SK-N-SH (cell line): ENCODE results near the gene CCDC127. TPM values are rescaled to one million over a fixed set of nuclear protein-coding genes. Genes with fewer than 3 reads are reported as not detected.

Experiments used
- CTCF ChIA-PET: fragments of 300-600, 350-600 bp; formaldehyde crosslinking; extraction: SDS; loops from one replicate; lab custom pipeline; 2021; lab: Yijun Ruan, JAX
- POLR2A ChIA-PET: fragments of 350-600 bp; sonication (Branson Sonifier 250); formaldehyde crosslinking; extraction: SDS; loops from one replicate; lab custom pipeline; 2020; ENCODE audit warnings: antibody characterized with exemption, inconsistent platforms; lab: Yijun Ruan, JAX
- DNase-seq: peaks from one replicate; pipeline ENCODE4 v3.0.0; 2012
- H2AFZ ChIP-seq: fragments of 200-600 bp; sonication (generic); 2 replicates; pipeline ENCODE4 v1.8.1; 2016; ENCODE audit warnings: antibody characterized with exemption, mild to moderate bottlenecking, low read depth
- H3F3A ChIP-seq: fragments of 200-600 bp; sonication (generic); replicated peaks from 2 replicates; pipeline ENCODE3; 2016; ENCODE audit warnings: antibody characterized with exemption, mild to moderate bottlenecking; ENCODE audit not compliant: insufficient read depth
- H3K27ac ChIP-seq, 2 experiments: fragments of 200-500 bp in 1 of 2; fragments of 200-600 bp in 1 of 2; sonication (Bioruptor generic) in 1 of 2; sonication (generic), shearing (Covaris generic) in 1 of 2; 2 replicates each; pipeline versions ENCODE4 v1.5.1 to v1.6.1; 2014 to 2016; ENCODE audit warnings: low read depth in 2 of 2, inconsistent platforms in 1 of 2, low read length in 1 of 2, mild to moderate bottlenecking in 1 of 2, mixed read lengths in 1 of 2
- H3K27me3 ChIP-seq: fragments of 200-600 bp; sonication (generic), shearing (Covaris generic); 2 replicates; pipeline ENCODE4 v1.6.1; 2016; ENCODE audit warnings: mixed run types; ENCODE audit not compliant: insufficient read depth
- H3K36me3 ChIP-seq, 2 experiments: fragments of 200-500 bp in 1 of 2; fragments of 200-600 bp in 1 of 2; sonication (Bioruptor generic) in 1 of 2; sonication (generic) in 1 of 2; replicated peaks in 1 of 2; 2 replicates each; pipeline versions ENCODE3 to v1.5.1; 2014 to 2016; ENCODE audit warnings: low read length in 1 of 2, mild to moderate bottlenecking in 1 of 2; ENCODE audit not compliant: insufficient read depth in 2 of 2, control insufficient read depth in 1 of 2
- H3K4me1 ChIP-seq, 2 experiments: fragments of 200-500 bp in 1 of 2; fragments of 200-600 bp in 1 of 2; sonication (Bioruptor generic) in 1 of 2; sonication (generic), shearing (Covaris generic) in 1 of 2; 2 replicates each; pipeline versions ENCODE4 v1.5.1 to v1.6.1; 2014 to 2016; ENCODE audit warnings: low read depth in 1 of 2, low read length in 1 of 2, mixed run types in 1 of 2; ENCODE audit not compliant: insufficient read depth in 2 of 2, control insufficient read depth in 1 of 2
- H3K4me2 ChIP-seq: fragments of 200-600 bp; sonication (generic), shearing (Covaris generic); 2 replicates; pipeline ENCODE4 v1.6.1; 2017; ENCODE audit warnings: mixed run types
- H3K4me3 ChIP-seq, 2 experiments: fragments of 200-500 bp in 1 of 2; fragments of 200-600 bp in 1 of 2; sonication (Bioruptor generic) in 1 of 2; sonication (generic), shearing (Covaris generic) in 1 of 2; 2 replicates each; pipeline versions ENCODE4 v1.5.1 to v1.8.1; 2014 to 2016; ENCODE audit warnings: low read depth in 2 of 2, inconsistent platforms in 1 of 2, low read length in 1 of 2, mild to moderate bottlenecking in 1 of 2, mixed read lengths in 1 of 2, moderate library complexity in 1 of 2
- H3K79me2 ChIP-seq: fragments of 200-600 bp; sonication (generic); 2 replicates; pipeline ENCODE4 v1.8.1; 2017; ENCODE audit warnings: mild to moderate bottlenecking; ENCODE audit not compliant: insufficient read depth
- H3K9ac ChIP-seq: fragments of 200-600 bp; sonication (generic); 2 replicates; pipeline ENCODE4 v1.6.1; 2017; ENCODE audit warnings: mixed run types
- H3K9me2 ChIP-seq: fragments of 200-600 bp; sonication (generic); 2 replicates; pipeline ENCODE4 v1.6.1; 2017; ENCODE audit warnings: mixed run types
- H3K9me3 ChIP-seq: fragments of 200-600 bp; sonication (generic); 2 replicates; pipeline ENCODE4 v1.6.1; 2017; ENCODE audit warnings: mixed run types, mild to moderate bottlenecking, moderate library complexity
- H4K20me1 ChIP-seq: fragments of 200-600 bp; sonication (generic); 2 replicates; pipeline ENCODE4 v1.6.1; 2017; ENCODE audit warnings: mild to moderate bottlenecking, mixed run types; ENCODE audit not compliant: insufficient read depth
- CHD2 ChIP-seq: fragments of 150-350 bp; IDR thresholded peaks from 2 replicates; pipeline ENCODE4 v1.6.1; 2018; ENCODE audit warnings: low read length; ENCODE audit not compliant: partially characterized antibody
- ELF1 ChIP-seq: IDR thresholded peaks from 2 replicates; pipeline ENCODE4 v1.4.0; 2012
- EP300 ChIP-seq, 2 experiments: IDR thresholded peaks; 2 replicates each; pipeline versions ENCODE4 v1.4.0 to v1.6.1; 2012; ENCODE audit warnings: borderline replicate concordance in 1 of 2, low read depth in 1 of 2, low read length in 1 of 2
- FOSL2 ChIP-seq: IDR thresholded peaks from 2 replicates; pipeline ENCODE4 v1.4.0; 2012; ENCODE audit warnings: low read depth, mild to moderate bottlenecking, moderate library complexity, borderline replicate concordance
- FOXJ3 ChIP-seq: sonication (generic); formaldehyde crosslinking; IDR thresholded peaks from 2 replicates; pipeline ENCODE4 v1.5.1; 2020; ENCODE audit warnings: mild to moderate bottlenecking, missing genetic modification reagents
- GABPA ChIP-seq: IDR thresholded peaks from 2 replicates; pipeline ENCODE4 v1.4.0; 2012; ENCODE audit warnings: low read depth, mild to moderate bottlenecking
- JUND ChIP-seq: IDR thresholded peaks from 2 replicates; pipeline ENCODE4 v1.4.0; 2012
- MEF2A ChIP-seq: IDR thresholded peaks from 2 replicates; pipeline ENCODE4 v1.4.0; 2012; ENCODE audit warnings: low read depth, borderline replicate concordance
- NFIC ChIP-seq: IDR thresholded peaks from 2 replicates; pipeline ENCODE4 v1.4.0; 2012; ENCODE audit warnings: borderline replicate concordance
- POLR2AphosphoS5 ChIP-seq: IDR thresholded peaks from 2 replicates; pipeline ENCODE4 v1.6.1; 2012; ENCODE audit warnings: low read depth, low read length
- RCOR1 ChIP-seq: fragments of 150-350 bp; IDR thresholded peaks from 2 replicates; pipeline ENCODE4 v1.6.1; 2017; ENCODE audit warnings: antibody characterized with exemption, low read length
- RXRA ChIP-seq: IDR thresholded peaks from 2 replicates; pipeline ENCODE4 v1.4.0; 2012; ENCODE audit warnings: low read depth, mild to moderate bottlenecking, borderline replicate concordance
- SIN3A ChIP-seq: IDR thresholded peaks from 2 replicates; pipeline ENCODE4 v1.6.1; 2012; ENCODE audit warnings: low read depth, mild to moderate bottlenecking, low read length, moderate library complexity, borderline replicate concordance
- TCF12 ChIP-seq: IDR thresholded peaks from 2 replicates; pipeline ENCODE4 v1.4.0; 2012
- WGBS: methylation state at CpG from one replicate; pipeline ENCODE4 v1.1.6; 2017; ENCODE audit warnings: low lambda C conversion rate; 5-methylcytosine and 5-hydroxymethylcytosine counted together
- polyA plus RNA-seq, 3 experiments: library from polyadenylated mRNA; depleted of rRNA; stranded (reverse); fragments of >200 nt; gene quantifications; 2 replicates each; pipeline ENCODE4 v1.2.3, GENCODE V29; 2012
- TF ChIP-seq, protein P1 (sequence below): fragments of 150-350 bp; IDR thresholded peaks from 2 replicates; pipeline ENCODE4 v1.6.1; 2017; ENCODE audit warnings: antibody characterized with exemption, low read length, low read depth, borderline replicate concordance
- TF ChIP-seq, protein P2 (sequence below): IDR thresholded peaks from 2 replicates; pipeline ENCODE4 v1.6.1; 2012; ENCODE audit warnings: mild to moderate bottlenecking, low read depth, low read length, moderate library complexity
- TF ChIP-seq, protein P3 (sequence below): IDR thresholded peaks from 2 replicates; pipeline ENCODE4 v1.4.0; 2012; ENCODE audit warnings: low read depth, borderline replicate concordance

Gene CCDC127
- polyA plus RNA-seq, 1 of the 3 experiments (the other 2 are of a cell fraction), result 3.9 TPM

DNA sequence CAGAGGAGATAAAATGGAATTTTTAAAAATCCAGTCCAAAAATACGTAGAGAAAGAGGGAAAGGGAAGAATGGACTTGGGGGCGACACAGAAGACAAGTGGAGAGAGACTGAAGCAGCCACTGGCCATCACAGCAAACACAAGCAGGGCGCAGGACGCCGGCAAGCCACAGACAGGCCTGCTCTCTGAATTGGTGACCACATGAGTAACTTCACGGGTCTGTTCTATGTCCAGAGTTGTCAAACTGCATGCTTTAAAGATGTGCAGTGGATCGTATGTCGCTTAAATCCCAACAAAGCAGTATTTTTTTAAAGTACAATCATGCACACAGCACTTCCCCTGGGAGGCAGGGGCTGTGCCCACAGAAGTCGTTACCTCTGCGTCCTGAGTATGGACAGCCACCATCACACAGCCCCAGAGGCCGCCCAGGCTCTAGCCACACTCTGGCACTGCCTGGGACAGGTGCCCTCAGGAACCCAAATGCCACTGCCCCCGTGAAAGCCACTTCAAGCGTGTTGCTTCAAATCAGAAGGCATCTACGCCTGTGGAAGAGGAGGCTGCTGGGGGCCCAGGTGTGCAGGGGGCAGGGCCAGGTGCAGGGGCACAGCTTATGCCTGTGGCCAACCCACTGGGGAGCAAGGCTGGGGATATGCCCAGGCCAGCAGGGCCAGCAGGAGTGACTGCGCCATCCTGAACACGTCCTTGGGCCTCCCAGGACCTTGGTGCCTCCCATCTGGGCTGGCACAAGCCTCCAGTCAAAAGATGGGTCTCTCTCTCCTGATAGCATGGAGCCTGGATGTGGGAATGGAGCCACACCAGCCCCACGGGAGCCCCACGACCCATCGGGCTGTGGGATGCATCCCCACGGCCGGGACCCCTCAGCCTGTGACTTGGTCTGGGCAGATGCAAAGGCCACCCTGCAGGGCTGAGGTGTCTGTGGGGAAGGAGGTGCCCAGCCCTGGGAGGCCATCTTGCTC lies 32.6 kb downstream of the CCDC127 start:
- no peak overlapping the region for H2AFZ ChIP-seq
- no peaks in the 10 kb centered on the region for H4K20me1 ChIP-seq
- CTCF ChIA-PET, result interaction anchor here (0.6 kb wide), 1 partner anchor 764 kb away, joined by 3 read pairs; no protein-coding TSS in a partner anchor
- TF ChIP-seq RCOR1 (no peak), TCF12 (peak; percentile 48; the same call in 1 of the 2 replicates)
- no peak overlapping the region for H3K4me2 ChIP-seq
- H3K27me3 ChIP-seq, result no peaks in the 10 kb centered on the region
- H3F3A ChIP-seq, result no peaks in the 10 kb centered on the region
- 56% methylated on average over 16 of the region's 21 CpGs for WGBS
- no peak for DNase-seq
- H3K4me3 ChIP-seq, result no peak overlapping the region
- H3K9ac ChIP-seq, result no peak overlapping the region
- no peaks in the 10 kb centered on the region for H3K9me3 ChIP-seq
- POLR2A ChIA-PET, result no interaction called here
- no peaks in the 10 kb centered on the region for H3K79me2 ChIP-seq
- peaks cover 0 to 19% of the 10 kb centered on the region in 2 experiments; a peak in 1 of 4 replicates for H3K4me1 ChIP-seq
- H3K36me3 ChIP-seq, result no peaks in the 10 kb centered on the region
- no peak overlapping the region for H3K27ac ChIP-seq
- no peaks in the 10 kb centered on the region for H3K9me2 ChIP-seq

DNA sequence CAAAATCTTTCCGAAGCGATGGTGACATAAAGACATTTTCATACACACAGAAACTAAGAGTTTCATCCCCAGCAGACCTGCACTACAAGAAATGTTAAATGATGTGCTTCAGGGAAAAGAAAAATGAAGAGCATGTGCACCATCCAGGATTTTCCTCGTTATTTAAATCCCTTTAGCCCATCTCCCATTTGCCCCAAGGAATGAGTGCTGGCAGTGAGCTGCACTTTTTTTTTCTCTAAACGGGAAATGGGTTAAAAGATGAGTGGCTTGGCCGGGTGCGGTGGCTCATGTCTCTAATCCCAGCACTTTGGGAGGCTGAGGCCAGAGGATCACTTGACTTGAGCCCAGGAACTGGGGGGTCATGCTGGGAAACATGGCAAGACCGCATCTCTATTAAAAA lies 33.5 kb downstream of the CCDC127 start:
- no peak for DNase-seq
- H3K79me2 ChIP-seq, result no peaks in the 10 kb centered on the region
- peaks cover 0 to 19% of the 10 kb centered on the region in 2 experiments; a peak in 1 of 4 replicates for H3K4me1 ChIP-seq
- H3K27ac ChIP-seq, result no peak overlapping the region
- H3F3A ChIP-seq, result no peaks in the 10 kb centered on the region
- ChIA-PET CTCF (interaction anchor here (0.6 kb wide), 1 partner anchor 765 kb away, joined by 3 read pairs; no protein-coding TSS in a partner anchor), POLR2A (no interaction called here)
- H4K20me1 ChIP-seq, result no peaks in the 10 kb centered on the region
- H3K9me3 ChIP-seq, result no peaks in the 10 kb centered on the region
- H2AFZ ChIP-seq, result no peak overlapping the region
- H3K9me2 ChIP-seq, result no peaks in the 10 kb centered on the region
- H3K4me3 ChIP-seq, result no peak overlapping the region
- WGBS, result 66% methylated on average over 7 of the region's 7 CpGs
- TF ChIP-seq NFIC, result no peak
- TF ChIP-seq CHD2, result no peak
- TF ChIP-seq POLR2AphosphoS5, result no peak
- TF ChIP-seq FOXJ3, result no peak
- no peak for TF ChIP-seq JUND
- TF ChIP-seq TCF12, result no peak
- no peak for TF ChIP-seq FOSL2
- TF ChIP-seq RXRA, result no peak
- TF ChIP-seq, protein P1, sequence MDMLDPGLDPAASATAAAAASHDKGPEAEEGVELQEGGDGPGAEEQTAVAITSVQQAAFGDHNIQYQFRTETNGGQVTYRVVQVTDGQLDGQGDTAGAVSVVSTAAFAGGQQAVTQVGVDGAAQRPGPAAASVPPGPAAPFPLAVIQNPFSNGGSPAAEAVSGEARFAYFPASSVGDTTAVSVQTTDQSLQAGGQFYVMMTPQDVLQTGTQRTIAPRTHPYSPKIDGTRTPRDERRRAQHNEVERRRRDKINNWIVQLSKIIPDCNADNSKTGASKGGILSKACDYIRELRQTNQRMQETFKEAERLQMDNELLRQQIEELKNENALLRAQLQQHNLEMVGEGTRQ, result no peak
- no peak for TF ChIP-seq GABPA
- TF ChIP-seq SIN3A, result no peak
- no peak for TF ChIP-seq ELF1
- no peak for TF ChIP-seq EP300 (IDR thresholded peaks at IDR 0.05; ENCODE audit: borderline replicate concordance in 1 of 2, low read depth in 1 of 2, low read length in 1 of 2)
- TF ChIP-seq, protein P2, sequence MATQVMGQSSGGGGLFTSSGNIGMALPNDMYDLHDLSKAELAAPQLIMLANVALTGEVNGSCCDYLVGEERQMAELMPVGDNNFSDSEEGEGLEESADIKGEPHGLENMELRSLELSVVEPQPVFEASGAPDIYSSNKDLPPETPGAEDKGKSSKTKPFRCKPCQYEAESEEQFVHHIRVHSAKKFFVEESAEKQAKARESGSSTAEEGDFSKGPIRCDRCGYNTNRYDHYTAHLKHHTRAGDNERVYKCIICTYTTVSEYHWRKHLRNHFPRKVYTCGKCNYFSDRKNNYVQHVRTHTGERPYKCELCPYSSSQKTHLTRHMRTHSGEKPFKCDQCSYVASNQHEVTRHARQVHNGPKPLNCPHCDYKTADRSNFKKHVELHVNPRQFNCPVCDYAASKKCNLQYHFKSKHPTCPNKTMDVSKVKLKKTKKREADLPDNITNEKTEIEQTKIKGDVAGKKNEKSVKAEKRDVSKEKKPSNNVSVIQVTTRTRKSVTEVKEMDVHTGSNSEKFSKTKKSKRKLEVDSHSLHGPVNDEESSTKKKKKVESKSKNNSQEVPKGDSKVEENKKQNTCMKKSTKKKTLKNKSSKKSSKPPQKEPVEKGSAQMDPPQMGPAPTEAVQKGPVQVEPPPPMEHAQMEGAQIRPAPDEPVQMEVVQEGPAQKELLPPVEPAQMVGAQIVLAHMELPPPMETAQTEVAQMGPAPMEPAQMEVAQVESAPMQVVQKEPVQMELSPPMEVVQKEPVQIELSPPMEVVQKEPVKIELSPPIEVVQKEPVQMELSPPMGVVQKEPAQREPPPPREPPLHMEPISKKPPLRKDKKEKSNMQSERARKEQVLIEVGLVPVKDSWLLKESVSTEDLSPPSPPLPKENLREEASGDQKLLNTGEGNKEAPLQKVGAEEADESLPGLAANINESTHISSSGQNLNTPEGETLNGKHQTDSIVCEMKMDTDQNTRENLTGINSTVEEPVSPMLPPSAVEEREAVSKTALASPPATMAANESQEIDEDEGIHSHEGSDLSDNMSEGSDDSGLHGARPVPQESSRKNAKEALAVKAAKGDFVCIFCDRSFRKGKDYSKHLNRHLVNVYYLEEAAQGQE, result no peak
- TF ChIP-seq, protein P3, sequence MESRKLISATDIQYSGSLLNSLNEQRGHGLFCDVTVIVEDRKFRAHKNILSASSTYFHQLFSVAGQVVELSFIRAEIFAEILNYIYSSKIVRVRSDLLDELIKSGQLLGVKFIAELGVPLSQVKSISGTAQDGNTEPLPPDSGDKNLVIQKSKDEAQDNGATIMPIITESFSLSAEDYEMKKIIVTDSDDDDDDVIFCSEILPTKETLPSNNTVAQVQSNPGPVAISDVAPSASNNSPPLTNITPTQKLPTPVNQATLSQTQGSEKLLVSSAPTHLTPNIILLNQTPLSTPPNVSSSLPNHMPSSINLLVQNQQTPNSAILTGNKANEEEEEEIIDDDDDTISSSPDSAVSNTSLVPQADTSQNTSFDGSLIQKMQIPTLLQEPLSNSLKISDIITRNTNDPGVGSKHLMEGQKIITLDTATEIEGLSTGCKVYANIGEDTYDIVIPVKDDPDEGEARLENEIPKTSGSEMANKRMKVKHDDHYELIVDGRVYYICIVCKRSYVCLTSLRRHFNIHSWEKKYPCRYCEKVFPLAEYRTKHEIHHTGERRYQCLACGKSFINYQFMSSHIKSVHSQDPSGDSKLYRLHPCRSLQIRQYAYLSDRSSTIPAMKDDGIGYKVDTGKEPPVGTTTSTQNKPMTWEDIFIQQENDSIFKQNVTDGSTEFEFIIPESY, result no peak
- TF ChIP-seq MEF2A, result no peak
- H3K9ac ChIP-seq, result no peak overlapping the region
- no peaks in the 10 kb centered on the region for H3K27me3 ChIP-seq
- no peaks in the 10 kb centered on the region for H3K36me3 ChIP-seq
- no peak overlapping the region for H3K4me2 ChIP-seq
